Measurements from ENCODE around the gene HIPK4.
"Not testable (repeated sequence)": the region's sequence is repeated elsewhere in the genome, so short reads cannot be mapped to it uniquely, and the experiment has no call there.

Gene HIPK4

DNA sequence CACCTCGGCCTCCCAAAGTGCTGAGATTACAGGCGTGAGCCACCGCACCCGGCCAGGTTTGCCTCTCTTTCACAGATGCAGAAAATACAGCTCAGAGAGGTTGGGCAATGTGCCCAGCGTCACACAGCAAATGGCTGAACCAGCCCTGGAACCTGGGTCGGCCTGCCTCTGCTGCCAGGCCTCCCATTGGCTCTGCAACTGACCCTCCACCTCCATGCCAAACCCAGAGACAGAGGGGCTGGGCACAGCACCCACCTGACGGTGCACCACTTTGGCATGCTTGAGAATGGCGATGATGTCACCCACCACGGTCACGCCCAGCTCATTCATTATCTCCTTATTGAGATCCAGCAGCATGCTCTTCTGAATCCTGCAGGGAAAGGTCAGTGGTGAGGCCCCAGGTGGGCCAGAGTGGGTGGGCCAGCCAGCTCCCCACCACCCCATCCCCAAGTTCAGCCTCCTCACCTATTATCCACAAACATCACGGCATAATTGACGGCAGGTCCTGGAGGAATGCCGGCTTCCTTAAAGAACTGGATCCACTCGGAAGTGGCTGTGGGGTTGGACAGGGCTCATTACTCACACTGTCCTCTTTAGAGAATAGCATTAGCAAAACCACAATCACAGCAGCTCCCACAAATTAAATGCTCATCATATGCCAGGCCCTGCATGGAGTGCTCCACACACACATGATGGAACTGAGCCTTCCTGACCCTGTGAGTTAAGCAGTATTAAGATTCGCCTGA is 54.0 kb downstream of the HIPK4 start:
- no peak for DNase-seq

- DNase-seq = no peak
Observed at GRCh38 chr19:40335101-40335500, 54.9 kb downstream of the HIPK4 start.

- not testable (repeated sequence) for DNase-seq
Observed at GRCh38 chr19:40333083-40333482, 56.9 kb downstream of the HIPK4 start.

- no peak for DNase-seq
Observed at GRCh38 chr19:40332669-40333068, 57.3 kb downstream of the HIPK4 start.

DNA sequence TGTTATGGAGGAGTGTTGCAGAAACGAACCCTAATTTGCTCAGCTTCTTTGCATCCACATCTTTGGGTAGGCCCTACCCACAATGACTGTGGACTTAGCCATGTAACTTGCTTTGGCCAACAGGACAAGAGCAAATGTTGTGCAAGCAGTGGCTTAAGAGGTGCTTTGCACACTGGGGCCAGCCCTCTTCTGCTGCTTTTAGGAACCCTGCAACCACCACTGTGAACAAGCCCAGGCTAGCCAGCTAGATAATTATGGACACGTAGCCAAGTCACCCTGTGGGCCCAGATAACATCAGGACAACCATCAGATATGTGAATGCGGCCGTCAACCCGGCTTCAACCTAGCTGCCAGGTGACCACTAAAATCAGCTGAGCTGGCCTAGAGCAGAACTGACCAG is 58.9 kb downstream of the HIPK4 start:
- no peak for DNase-seq
